Caco-2 (cell line): ENCODE results near the gene TRPC4. TPM values are rescaled to one million over a fixed set of nuclear protein-coding genes. Genes with fewer than 3 reads are reported as not detected.

Experiments used
- BruUV-seq: library from RNA; stranded (reverse); fragments of 400-500 nt; replicated peaks from 2 replicates; lab custom pipeline; 2021; lab: Mats Ljungman, UMichigan
- CTCF ChIA-PET: fragments of 300-600 bp; sonication (Branson Sonifier 250); formaldehyde crosslinking; loops from one replicate; lab custom pipeline; 2022; ENCODE audit warnings: antibody characterized with exemption; lab: Charles Lee
- POLR2A ChIA-PET: fragments of 300-600 bp; sonication (Branson Sonifier 250); formaldehyde crosslinking; loops from one replicate; lab custom pipeline; 2022; ENCODE audit warnings: antibody characterized with exemption; lab: Charles Lee
- DNase-seq, 2 experiments: peaks; one replicate each; pipeline versions ENCODE4 v3.0.0 to v3.0.0-alpha.2; 2020 to 2022
- H3K27me3 ChIP-seq: replicated peaks from 2 replicates; pipeline ENCODE4 v1.6.0; 2011; ENCODE audit warnings: low read length; ENCODE audit not compliant: control insufficient read depth, insufficient read depth
- H3K36me3 ChIP-seq: 2 replicates; pipeline ENCODE4 v1.5.1; 2011; ENCODE audit warnings: low read length; ENCODE audit not compliant: control insufficient read depth, insufficient read depth
- H3K4me1 ChIP-seq: fragments of 250-450 bp; sonication (Bioruptor Pico); 2 replicates; pipeline ENCODE4 v1.5.1; 2020; ENCODE audit warnings: mild to moderate bottlenecking
- H3K4me3 ChIP-seq: 2 replicates; pipeline ENCODE4 v1.5.1; 2011; ENCODE audit warnings: low read depth, mild to moderate bottlenecking, control low read depth, low read length
- H3K9me3 ChIP-seq: fragments of 250-450 bp; sonication (Bioruptor Pico); 2 replicates; pipeline ENCODE4 v1.5.1; 2020; ENCODE audit warnings: mild to moderate bottlenecking, moderate library complexity
- H3K27ac Mint-ChIP-seq: one replicate; pipeline ENCODE4 v1.8.0; 2022; ENCODE audit warnings: mixed read lengths; ENCODE audit not compliant: unreplicated experiment
- H3K27me3 Mint-ChIP-seq: one replicate; pipeline ENCODE4 v1.8.0; 2022; ENCODE audit warnings: mixed read lengths; ENCODE audit not compliant: insufficient read depth, unreplicated experiment
- H3K36me3 Mint-ChIP-seq: one replicate; pipeline ENCODE4 v1.8.0; 2022; ENCODE audit warnings: mild to moderate bottlenecking, mixed read lengths; ENCODE audit not compliant: insufficient read depth, unreplicated experiment
- H3K4me1 Mint-ChIP-seq: one replicate; pipeline ENCODE4 v1.8.0; 2022; ENCODE audit warnings: low read depth, mixed read lengths; ENCODE audit not compliant: unreplicated experiment
- H3K4me3 Mint-ChIP-seq: one replicate; pipeline ENCODE4 v1.8.0; 2022; ENCODE audit warnings: mild to moderate bottlenecking, moderate library complexity, mixed read lengths; ENCODE audit not compliant: unreplicated experiment
- H3K9me3 Mint-ChIP-seq: one replicate; pipeline ENCODE4 v1.8.0; 2022; ENCODE audit warnings: mixed read lengths; ENCODE audit not compliant: unreplicated experiment
- CTCF ChIP-seq, 2 experiments: fragments of 200-600 bp in 1 of 2; IDR thresholded peaks; 1 replicate in 1 of 2; 2 replicates in 1 of 2; pipeline versions ENCODE4 v1.5.1 to v1.8.0; 2011 to 2022; ENCODE audit warnings: antibody characterized with exemption in 1 of 2, control low read depth in 1 of 2, inconsistent platforms in 1 of 2, low read depth in 1 of 2, low read length in 1 of 2, mild to moderate bottlenecking in 1 of 2, moderate library complexity in 1 of 2; ENCODE audit not compliant: insufficient read depth in 1 of 2, severe bottlenecking in 1 of 2, unreplicated experiment in 1 of 2
- intact Hi-C: fragments of 100-400 bp; cut with micrococcal nuclease; formaldehyde crosslinking; loops from one replicate; pipeline ENCODE4 v1.10.0; 2022; ENCODE audit not compliant: unreplicated experiment
- total RNA-seq: library from RNA; stranded (reverse); gene quantifications from 2 replicates; pipeline ENCODE4 v1.2.3, GENCODE V29; 2022

TRPC4 gene
- total RNA-seq, 1 experiment from 2014 or later, result not detected

- Histone ChIP-seq H3K4me3 (no peak overlapping the region), H3K4me1 (no peaks in the 10 kb centered on the region), H3K27me3 (no peaks in the 10 kb centered on the region), H3K9me3 (no peaks in the 10 kb centered on the region), H3K36me3 (no peaks in the 10 kb centered on the region)
- TF ChIP-seq CTCF (IDR thresholded peaks at IDR 0.05; ENCODE audit: insufficient read depth in 1 of 2, low read depth in 1 of 2, low read length in 1 of 2, severe bottlenecking in 1 of 2, unreplicated experiment in 1 of 2), result no peak
- H3K36me3 Mint-ChIP-seq, result no peaks in the 10 kb centered on the region
- DNase-seq, result no peak
- no peak overlapping the region for H3K4me3 Mint-ChIP-seq
- no peak overlapping the region for H3K27ac Mint-ChIP-seq
- H3K9me3 Mint-ChIP-seq, result no peaks in the 10 kb centered on the region
- no peaks in the 10 kb centered on the region for H3K4me1 Mint-ChIP-seq
- no TSS peak for BruUV-seq
- ChIA-PET CTCF (no interaction called here), POLR2A (no interaction called here)
- peaks cover 4% of the 10 kb centered on the region for H3K27me3 Mint-ChIP-seq
- intact Hi-C loops, result no loop called here
Measured at GRCh38 chr13:37627428-37627827, 242.1 kb downstream of the TRPC4 start.

GRCh38 chr13:37621811-37622361 is 247.7 kb downstream of the TRPC4 start:
- intact Hi-C loops, result no loop called here
- Mint-ChIP-seq H3K27me3 (peaks cover 5% of the 10 kb centered on the region), H3K4me1 (peaks cover 7% of the 10 kb centered on the region), H3K9me3 (no peaks in the 10 kb centered on the region), H3K4me3 (no peak overlapping the region), H3K27ac (no peak overlapping the region), H3K36me3 (no peaks in the 10 kb centered on the region)
- BruUV-seq, result no TSS peak
- no peaks in the 10 kb centered on the region for H3K9me3 ChIP-seq
- no peak for DNase-seq
- ChIA-PET POLR2A (no interaction called here), CTCF (no interaction called here)
- H3K36me3 ChIP-seq, result no peaks in the 10 kb centered on the region
- no peak for TF ChIP-seq CTCF (IDR thresholded peaks at IDR 0.05; ENCODE audit: insufficient read depth in 1 of 2, low read depth in 1 of 2, low read length in 1 of 2, severe bottlenecking in 1 of 2, unreplicated experiment in 1 of 2)
- no peak overlapping the region for H3K4me3 ChIP-seq
- H3K27me3 ChIP-seq, result no peaks in the 10 kb centered on the region
- H3K4me1 ChIP-seq, result peaks cover 10% of the 10 kb centered on the region

- no peak overlapping the region for H3K27ac Mint-ChIP-seq
- H3K4me1 ChIP-seq, result peaks cover 22% of the 10 kb centered on the region
- intact Hi-C loops, result no loop called here
- H3K4me3 ChIP-seq, result no peak overlapping the region
- ChIA-PET POLR2A (no interaction called here), CTCF (no interaction called here)
- H3K9me3 Mint-ChIP-seq, result no peaks in the 10 kb centered on the region
- H3K27me3 ChIP-seq, result no peaks in the 10 kb centered on the region
- no peaks in the 10 kb centered on the region for H3K36me3 ChIP-seq
- H3K4me1 Mint-ChIP-seq, result peaks cover 11% of the 10 kb centered on the region
- TF ChIP-seq CTCF (IDR thresholded peaks at IDR 0.05; ENCODE audit: insufficient read depth in 1 of 2, low read depth in 1 of 2, low read length in 1 of 2, severe bottlenecking in 1 of 2, unreplicated experiment in 1 of 2), result no peak
- no peak overlapping the region for H3K4me3 Mint-ChIP-seq
- H3K9me3 ChIP-seq, result no peaks in the 10 kb centered on the region
- H3K36me3 Mint-ChIP-seq, result no peaks in the 10 kb centered on the region
- no TSS peak for BruUV-seq
- DNase-seq, result no peak
- peaks cover 4% of the 10 kb centered on the region for H3K27me3 Mint-ChIP-seq
Measured at GRCh38 chr13:37618554-37618953, 251.0 kb downstream of the TRPC4 start.
